ENCODE data around the gene LIN52.

The LIN52 gene

DNA sequence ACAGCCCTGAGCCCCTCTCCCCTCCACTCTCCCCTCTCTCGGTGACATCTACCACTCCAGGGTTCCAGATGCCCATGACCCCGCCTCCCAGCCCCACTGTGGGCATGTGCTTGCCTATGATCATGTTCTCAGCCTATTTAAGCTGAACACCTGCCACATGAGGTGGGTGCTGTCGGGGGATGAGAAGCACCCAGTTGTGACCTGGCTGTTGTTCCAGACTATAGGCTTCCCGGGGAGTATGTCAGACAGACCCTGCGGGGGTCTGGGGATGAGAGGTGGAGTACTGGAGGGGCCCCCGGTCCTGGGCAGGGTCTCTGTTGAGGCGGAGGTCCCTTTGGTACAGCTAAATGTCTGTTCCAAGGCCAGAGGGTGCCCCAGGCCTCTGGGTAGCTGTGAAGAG is 160.5 kb downstream of the LIN52 start:
- Histone ChIP-seq H4K20me1 (ENCODE audit: insufficient read depth, low read length) (no peaks in the 10 kb centered on the region), H3K4me1 (ENCODE audit: low read length) (no peaks in the 10 kb centered on the region; the same call in 1 of the 2 replicates), H3K9ac (ENCODE audit: low read length) (no peak overlapping the region), H2AFZ (ENCODE audit: low read depth, low read length) (no peak overlapping the region), H3K4me3 (ENCODE audit: low read length) (no peak overlapping the region), H3K27me3 (ENCODE audit: low read depth, low read length) (peaks cover 27% of the 10 kb centered on the region), H3K27ac (ENCODE audit: low read length) (no peak overlapping the region), H3K9me3 (ENCODE audit: insufficient read depth, low read length) (no peaks in the 10 kb centered on the region), H3K36me3 (replicated peaks; ENCODE audit: low read depth, low read length) (no peaks in the 10 kb centered on the region), H3K79me2 (ENCODE audit: low read length) (no peaks in the 10 kb centered on the region), H3K4me2 (ENCODE audit: low read length) (no peak overlapping the region)
- TF ChIP-seq, protein P1, sequence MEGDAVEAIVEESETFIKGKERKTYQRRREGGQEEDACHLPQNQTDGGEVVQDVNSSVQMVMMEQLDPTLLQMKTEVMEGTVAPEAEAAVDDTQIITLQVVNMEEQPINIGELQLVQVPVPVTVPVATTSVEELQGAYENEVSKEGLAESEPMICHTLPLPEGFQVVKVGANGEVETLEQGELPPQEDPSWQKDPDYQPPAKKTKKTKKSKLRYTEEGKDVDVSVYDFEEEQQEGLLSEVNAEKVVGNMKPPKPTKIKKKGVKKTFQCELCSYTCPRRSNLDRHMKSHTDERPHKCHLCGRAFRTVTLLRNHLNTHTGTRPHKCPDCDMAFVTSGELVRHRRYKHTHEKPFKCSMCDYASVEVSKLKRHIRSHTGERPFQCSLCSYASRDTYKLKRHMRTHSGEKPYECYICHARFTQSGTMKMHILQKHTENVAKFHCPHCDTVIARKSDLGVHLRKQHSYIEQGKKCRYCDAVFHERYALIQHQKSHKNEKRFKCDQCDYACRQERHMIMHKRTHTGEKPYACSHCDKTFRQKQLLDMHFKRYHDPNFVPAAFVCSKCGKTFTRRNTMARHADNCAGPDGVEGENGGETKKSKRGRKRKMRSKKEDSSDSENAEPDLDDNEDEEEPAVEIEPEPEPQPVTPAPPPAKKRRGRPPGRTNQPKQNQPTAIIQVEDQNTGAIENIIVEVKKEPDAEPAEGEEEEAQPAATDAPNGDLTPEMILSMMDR (IDR thresholded peaks at IDR 0.05; ENCODE audit: low read depth, low read length): no peak
- no peak for TF ChIP-seq EZH2phosphoT487 (IDR thresholded peaks at IDR 0.05; ENCODE audit: low read depth)

DNA sequence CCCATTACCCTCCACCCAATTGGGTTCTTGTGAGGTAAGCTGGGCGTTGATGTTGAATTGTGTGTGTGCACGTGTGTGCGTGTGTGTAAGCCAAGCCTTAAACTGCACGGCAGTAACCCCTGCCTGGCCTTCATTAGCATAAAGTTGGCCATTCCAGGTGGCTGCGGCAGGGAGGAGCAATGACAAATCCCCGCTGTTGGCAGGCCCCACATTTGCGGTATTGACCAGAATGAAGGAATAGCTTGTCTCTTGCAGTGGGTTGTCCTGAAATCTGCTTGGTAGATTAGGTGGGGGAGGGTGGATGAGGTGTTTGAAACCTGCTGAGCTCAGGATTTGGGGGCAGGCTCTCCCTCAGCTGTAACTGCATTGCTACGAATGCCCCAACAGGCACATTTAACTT is 161.8 kb downstream of the LIN52 start:
- H3K4me1 ChIP-seq (ENCODE audit: low read length): no peaks in the 10 kb centered on the region; the same call in 1 of the 2 replicates
- no peak overlapping the region for H3K4me2 ChIP-seq (ENCODE audit: low read length)
- H3K9ac ChIP-seq (ENCODE audit: low read length): no peak overlapping the region
- TF ChIP-seq EZH2phosphoT487 (IDR thresholded peaks at IDR 0.05; ENCODE audit: low read depth): no peak
- TF ChIP-seq, protein P1 (IDR thresholded peaks at IDR 0.05; ENCODE audit: low read depth, low read length): no peak
- H2AFZ ChIP-seq (ENCODE audit: low read depth, low read length): no peak overlapping the region
- H4K20me1 ChIP-seq (ENCODE audit: insufficient read depth, low read length): no peaks in the 10 kb centered on the region
- H3K27ac ChIP-seq (ENCODE audit: low read length): no peak overlapping the region
- H3K9me3 ChIP-seq (ENCODE audit: insufficient read depth, low read length): no peaks in the 10 kb centered on the region
- no peak overlapping the region for H3K4me3 ChIP-seq (ENCODE audit: low read length)
- peaks cover 27% of the 10 kb centered on the region for H3K27me3 ChIP-seq (ENCODE audit: low read depth, low read length)
- H3K79me2 ChIP-seq (ENCODE audit: low read length): no peaks in the 10 kb centered on the region
- no peaks in the 10 kb centered on the region for H3K36me3 ChIP-seq (replicated peaks; ENCODE audit: low read depth, low read length)

DNA sequence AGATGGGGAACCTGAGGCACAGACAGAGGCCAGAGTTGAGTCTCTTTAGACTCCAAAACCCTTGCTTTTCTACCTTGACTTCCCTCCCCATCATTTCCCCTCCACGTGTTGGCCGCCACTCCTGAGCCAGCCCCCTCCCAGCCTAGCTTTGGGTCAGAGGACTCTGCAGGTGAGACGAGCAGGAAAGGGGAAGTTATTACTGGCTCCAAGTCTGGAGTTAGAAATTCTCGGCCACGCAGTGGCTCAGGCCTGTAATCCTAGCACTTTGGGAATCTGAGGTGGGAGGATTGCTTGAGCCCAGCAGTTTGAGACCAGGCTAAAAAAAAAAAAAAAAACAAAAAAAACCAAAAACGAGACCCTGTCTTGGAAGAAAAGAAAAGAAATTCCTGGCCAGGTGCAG is 163.3 kb downstream of the LIN52 start:
- H3K4me1 ChIP-seq (ENCODE audit: low read length): no peaks in the 10 kb centered on the region; the same call in 1 of the 2 replicates
- H2AFZ ChIP-seq (ENCODE audit: low read depth, low read length): no peak overlapping the region
- H3K4me2 ChIP-seq (ENCODE audit: low read length): no peak overlapping the region
- no peak overlapping the region for H3K27ac ChIP-seq (ENCODE audit: low read length)
- no peak overlapping the region for H3K9ac ChIP-seq (ENCODE audit: low read length)
- no peak overlapping the region for H3K4me3 ChIP-seq (ENCODE audit: low read length)
- no peaks in the 10 kb centered on the region for H3K9me3 ChIP-seq (ENCODE audit: insufficient read depth, low read length)
- H3K79me2 ChIP-seq (ENCODE audit: low read length): no peaks in the 10 kb centered on the region
- no peaks in the 10 kb centered on the region for H3K36me3 ChIP-seq (replicated peaks; ENCODE audit: low read depth, low read length)
- H4K20me1 ChIP-seq (ENCODE audit: insufficient read depth, low read length): no peaks in the 10 kb centered on the region
- no peak for TF ChIP-seq EZH2phosphoT487 (IDR thresholded peaks at IDR 0.05; ENCODE audit: low read depth)
- TF ChIP-seq, protein P1 (IDR thresholded peaks at IDR 0.05; ENCODE audit: low read depth, low read length): no peak
- peaks cover 12% of the 10 kb centered on the region for H3K27me3 ChIP-seq (ENCODE audit: low read depth, low read length)

DNA sequence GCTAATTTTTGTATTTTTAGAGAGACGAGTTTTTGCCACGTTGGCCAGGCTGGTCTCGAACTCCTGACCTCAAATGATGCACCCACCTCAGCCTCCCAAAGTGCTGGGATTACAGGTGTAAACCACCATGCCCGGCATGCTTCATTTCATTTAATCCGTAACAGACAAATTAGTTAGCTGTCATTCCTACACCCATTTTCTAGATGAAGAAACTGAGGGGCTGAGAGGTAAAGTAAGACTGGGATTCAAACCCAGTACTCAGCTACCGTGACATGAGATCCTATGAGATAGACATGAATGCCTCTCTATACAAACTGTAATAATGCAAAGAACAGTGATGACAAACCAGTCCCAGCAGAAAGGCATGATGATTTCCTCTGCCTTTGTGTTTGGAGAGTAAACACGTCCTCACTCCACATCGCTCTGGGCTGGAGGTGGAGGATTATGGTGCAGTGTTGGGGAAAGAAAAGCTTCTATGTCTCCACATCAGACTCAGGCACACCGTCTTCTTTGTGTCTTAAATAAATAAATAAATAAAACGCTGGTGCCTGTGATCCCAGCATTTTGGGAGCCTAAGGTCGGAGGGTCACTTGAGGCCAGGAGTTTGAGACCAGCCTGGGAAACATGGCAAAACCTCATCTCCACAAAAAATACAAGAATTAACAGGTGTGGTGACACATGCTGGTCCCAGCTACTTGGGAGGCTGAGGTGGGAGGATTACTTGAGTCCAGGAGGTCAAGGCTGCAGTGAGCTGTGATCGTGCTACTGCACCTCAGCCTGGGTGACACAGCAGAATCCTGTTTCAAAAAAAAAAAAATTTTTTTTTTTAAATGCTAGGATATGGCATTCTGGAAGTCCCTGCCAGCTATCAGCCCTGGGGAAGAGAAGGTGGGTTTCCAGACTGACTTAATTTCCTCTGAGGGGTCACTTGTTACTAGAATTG is 164.9 kb downstream of the LIN52 start:
- H2AFZ ChIP-seq (ENCODE audit: low read depth, low read length): no peak overlapping the region
- H3K4me3 ChIP-seq (ENCODE audit: low read length): no peak overlapping the region
- H4K20me1 ChIP-seq (ENCODE audit: insufficient read depth, low read length): no peaks in the 10 kb centered on the region
- H3K4me1 ChIP-seq (ENCODE audit: low read length): no peaks in the 10 kb centered on the region; the same call in 1 of the 2 replicates
- no peak for TF ChIP-seq EZH2phosphoT487 (IDR thresholded peaks at IDR 0.05; ENCODE audit: low read depth)
- TF ChIP-seq, protein P1 (IDR thresholded peaks at IDR 0.05; ENCODE audit: low read depth, low read length): no peak
- no peak overlapping the region for H3K27ac ChIP-seq (ENCODE audit: low read length)
- H3K79me2 ChIP-seq (ENCODE audit: low read length): no peaks in the 10 kb centered on the region
- no peaks in the 10 kb centered on the region for H3K9me3 ChIP-seq (ENCODE audit: insufficient read depth, low read length)
- H3K36me3 ChIP-seq (replicated peaks; ENCODE audit: low read depth, low read length): no peaks in the 10 kb centered on the region
- H3K4me2 ChIP-seq (ENCODE audit: low read length): no peak overlapping the region
- H3K9ac ChIP-seq (ENCODE audit: low read length): no peak overlapping the region
- no peaks in the 10 kb centered on the region for H3K27me3 ChIP-seq (ENCODE audit: low read depth, low read length)

All from OCI-LY3 (cell line).